GM12878 (cell line): ENCODE results near the gene SLC38A7. TPM values are rescaled to one million over a fixed set of nuclear protein-coding genes. Genes with fewer than 3 reads are reported as not detected.
A peak's percentile ranks its signal among the peaks of the same experiment; 100 is the strongest.

Experiments used
- ATAC-seq: fragments of 200-7000 bp; cut with Tn5 transposase; 3 replicates; pipeline ENCODE4 v1.9.1; 2020; ENCODE audit warnings: mild to moderate bottlenecking, moderate library complexity
- BruUV-seq: library from RNA; stranded (reverse); fragments of 400-500 nt; replicated peaks from 2 replicates; lab custom pipeline; 2021; lab: Mats Ljungman, UMichigan
- CTCF ChIA-PET: fragments of 300-600 bp; sonication (Branson Sonifier 250); formaldehyde crosslinking; extraction: SDS; loops from one replicate; lab custom pipeline; 2021; ENCODE audit warnings: inconsistent platforms; lab: Yijun Ruan, JAX
- POLR2A ChIA-PET: fragments of 350-600 bp; formaldehyde crosslinking; extraction: SDS; loops from one replicate; lab custom pipeline; 2021; ENCODE audit warnings: inconsistent platforms; lab: Charles Lee
- RAD21 ChIA-PET: fragments of 300-600 bp; sonication (Branson Sonifier 250); formaldehyde crosslinking; loops from one replicate; lab custom pipeline; 2023; ENCODE audit warnings: antibody characterized with exemption; ENCODE audit not compliant: unreplicated experiment; lab: Charles Lee
- SMC1A ChIA-PET: fragments of 300-600 bp; sonication (Branson Sonifier 250); formaldehyde crosslinking; loops from one replicate; lab custom pipeline; 2023; ENCODE audit not compliant: unreplicated experiment, uncharacterized antibody; lab: Charles Lee
- DNase-seq: peaks from one replicate; pipeline ENCODE4 v3.0.0-alpha.2; 2011; ENCODE audit warnings: low read depth, low spot score
- FAIRE-seq: peaks from 3 replicates; lab custom pipeline; 2011; peaks lifted over from hg19 to GRCh38; lab: Jason Lieb, UNC
- H2AFZ ChIP-seq: 2 replicates; pipeline ENCODE4 v1.6.0; 2011; ENCODE audit warnings: low read depth, low read length, control low read depth; ENCODE audit not compliant: control insufficient read depth
- H3K27ac ChIP-seq: 2 replicates; pipeline ENCODE4 v1.5.1; 2011; ENCODE audit warnings: control low read depth; ENCODE audit not compliant: control insufficient read depth, insufficient read depth
- H3K27me3 ChIP-seq, 2 experiments: replicated peaks in 1 of 2; 2 replicates each; pipeline versions ENCODE4 v1.6.0 to v1.6.1; 2011; ENCODE audit warnings: low read length in 1 of 2; ENCODE audit not compliant: control insufficient read depth in 2 of 2, insufficient read depth in 2 of 2
- H3K36me3 ChIP-seq, 2 experiments: 2 replicates each; pipeline ENCODE4 v1.5.1; 2011; ENCODE audit warnings: low read length in 1 of 2; ENCODE audit not compliant: control insufficient read depth in 2 of 2, insufficient read depth in 2 of 2
- H3K4me1 ChIP-seq: 2 replicates; pipeline ENCODE4 v1.6.1; 2011; ENCODE audit warnings: mild to moderate bottlenecking, low read length, moderate library complexity, mixed read lengths; ENCODE audit not compliant: control insufficient read depth, insufficient read depth
- H3K4me2 ChIP-seq: 2 replicates; pipeline ENCODE4 v1.6.0; 2011; ENCODE audit warnings: control low read depth; ENCODE audit not compliant: control insufficient read depth, insufficient read depth
- H3K4me3 ChIP-seq: fragments of 200-600 bp; sonication (generic); 2 replicates; pipeline ENCODE4 v1.5.1; 2016
- H3K79me2 ChIP-seq: 2 replicates; pipeline ENCODE4 v1.6.0; 2011; ENCODE audit warnings: low read length; ENCODE audit not compliant: control insufficient read depth, insufficient read depth
- H3K9ac ChIP-seq: 2 replicates; pipeline ENCODE4 v1.8.0; 2011; ENCODE audit warnings: low read length, control low read depth, mixed read lengths; ENCODE audit not compliant: control insufficient read depth, insufficient read depth
- H3K9me3 ChIP-seq: replicated peaks from 3 replicates; pipeline ENCODE4 v1.5.1; 2011; ENCODE audit warnings: mild to moderate bottlenecking, low read length; ENCODE audit not compliant: control insufficient read depth, insufficient read depth
- H4K20me1 ChIP-seq: 2 replicates; pipeline ENCODE4 v1.6.0; 2011; ENCODE audit not compliant: control insufficient read depth, insufficient read depth
- NR2C1 ChIP-seq: fragments of 450-650 bp; IDR thresholded peaks from 2 replicates; pipeline ENCODE4 v1.6.1; 2017; ENCODE audit warnings: antibody characterized with exemption, mild to moderate bottlenecking, moderate library complexity
- ZBTB11 ChIP-seq: fragments of 450-650 bp; formaldehyde crosslinking; IDR thresholded peaks from 2 replicates; pipeline ENCODE4 v1.5.0; 2022; ENCODE audit warnings: mild to moderate bottlenecking, missing genetic modification characterization
- WGBS: methylation state at CpG from one replicate; pipeline ENCODE4 v1.1.6; 2016; ENCODE audit warnings: low lambda C conversion rate; ENCODE audit not compliant: insufficient replicate concordance, insufficient coverage; ENCODE audit errors: missing lambda C conversion rate; 5-methylcytosine and 5-hydroxymethylcytosine counted together
- in situ Hi-C: fragments of 300-500 bp; cut with MboI; formaldehyde crosslinking; loops from 9 replicates; pipeline ENCODE4 v1.14.3; 2018; ENCODE audit warnings: mixed read lengths
- intact Hi-C: fragments of 100-400 bp; cut with micrococcal nuclease; formaldehyde crosslinking; loops from one replicate; pipeline ENCODE4 v1.14.2; 2022; ENCODE audit not compliant: unreplicated experiment
- polyA plus RNA-seq, 11 experiments: library from polyadenylated mRNA; depleted of rRNA in 4 of 11; unstranded in 6 of 11; stranded (reverse) in 5 of 11; fragments of >200 nt; fragmentation: Nextera tagmentation in 4 of 11; fragmentation: Illumina TruSeq in 1 of 11; extraction: Ambion mirVana in 4 of 11; extraction: Trizol in 1 of 11; gene quantifications; 1 replicate in 1 of 11; 2 replicates in 10 of 11; pipeline versions ENCODE4 v1.2.1 to v1.2.3, GENCODE V29; 2011 to 2016; ENCODE audit warnings: inconsistent platforms in 2 of 11, missing spikeins in 2 of 11, low read depth in 1 of 11
- total RNA-seq, 4 experiments: library from RNA; depleted of rRNA in 3 of 4; stranded (reverse); fragments of >200 nt in 3 of 4; fragmentation: Illumina TruSeq in 1 of 4; extraction: Trizol in 1 of 4; gene quantifications; 2 replicates each; pipeline versions ENCODE4 v1.2.1 to v1.2.3, GENCODE V29; 2013 to 2021
- TF ChIP-seq, protein P1 (sequence below): IDR thresholded peaks from 2 replicates; pipeline ENCODE4 v1.6.1; 2012; ENCODE audit warnings: low read length, inconsistent platforms

The SLC38A7 gene
- total and polyA plus RNA-seq, 10 of the 15 experiments (the other 5 are each of a cell fraction or from before 2014, with no cell fraction given), result 1.4 to 7.8 (median 4.7) TPM

GRCh38 chr16:58644108-58644507 is 40.5 kb downstream of the SLC38A7 start:
- H3K9me3 ChIP-seq, result no peaks in the 10 kb centered on the region
- no peak overlapping the region for H3K4me3 ChIP-seq
- ChIA-PET SMC1A (no interaction called here), POLR2A (no interaction called here), CTCF (no interaction called here)
- in situ Hi-C loops, result no loop called here
- BruUV-seq, result no TSS peak
- no peaks in the 10 kb centered on the region for H4K20me1 ChIP-seq
- intact Hi-C loops, result no loop called here
- no peaks in the 10 kb centered on the region for H3K4me1 ChIP-seq
- FAIRE-seq (no peak), ATAC-seq (no peak)
- H3K9ac ChIP-seq, result no peak overlapping the region
- H3K27ac ChIP-seq, result no peak overlapping the region
- no peaks in the 10 kb centered on the region for H3K79me2 ChIP-seq
- TF ChIP-seq ZBTB11, result no peak
- TF ChIP-seq, all 136 proteins: peak for 0
- H2AFZ ChIP-seq, result no peak overlapping the region
- no peaks in the 10 kb centered on the region for H3K27me3 ChIP-seq
- no peak for DNase-seq
- RAD21 ChIA-PET, result no interaction called here
- H3K4me2 ChIP-seq, result no peak overlapping the region
- 68% methylated on average over 5 of the region's 5 CpGs for WGBS
- no peaks in the 10 kb centered on the region for H3K36me3 ChIP-seq

GRCh38 chr16:58640949-58641348 is 43.6 kb downstream of the SLC38A7 start:
- no peaks in the 10 kb centered on the region for H3K9me3 ChIP-seq
- ATAC-seq, result no peak
- CTCF ChIA-PET, result interaction anchor here (1.0 kb wide), 1 partner anchor 20 kb away, joined by 4 read pairs; no protein-coding TSS in a partner anchor
- POLR2A ChIA-PET, result no interaction called here
- WGBS, result 45% methylated on average over 5 of the region's 5 CpGs
- no peaks in the 10 kb centered on the region for H3K36me3 ChIP-seq
- no TSS peak for BruUV-seq
- H3K27ac ChIP-seq, result no peak overlapping the region
- RAD21 ChIA-PET, result no interaction called here
- H3K4me2 ChIP-seq, result no peak overlapping the region
- no peak overlapping the region for H2AFZ ChIP-seq
- in situ Hi-C loops (no loop called here), intact Hi-C loops (no loop called here)
- no peak for FAIRE-seq
- H4K20me1 ChIP-seq, result no peaks in the 10 kb centered on the region
- no peak overlapping the region for H3K9ac ChIP-seq
- TF ChIP-seq, protein P1, sequence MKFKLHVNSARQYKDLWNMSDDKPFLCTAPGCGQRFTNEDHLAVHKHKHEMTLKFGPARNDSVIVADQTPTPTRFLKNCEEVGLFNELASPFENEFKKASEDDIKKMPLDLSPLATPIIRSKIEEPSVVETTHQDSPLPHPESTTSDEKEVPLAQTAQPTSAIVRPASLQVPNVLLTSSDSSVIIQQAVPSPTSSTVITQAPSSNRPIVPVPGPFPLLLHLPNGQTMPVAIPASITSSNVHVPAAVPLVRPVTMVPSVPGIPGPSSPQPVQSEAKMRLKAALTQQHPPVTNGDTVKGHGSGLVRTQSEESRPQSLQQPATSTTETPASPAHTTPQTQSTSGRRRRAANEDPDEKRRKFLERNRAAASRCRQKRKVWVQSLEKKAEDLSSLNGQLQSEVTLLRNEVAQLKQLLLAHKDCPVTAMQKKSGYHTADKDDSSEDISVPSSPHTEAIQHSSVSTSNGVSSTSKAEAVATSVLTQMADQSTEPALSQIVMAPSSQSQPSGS, result no peak
- TF ChIP-seq NR2C1, result peak; percentile 48
- H3K79me2 ChIP-seq, result no peaks in the 10 kb centered on the region
- H3K4me1 ChIP-seq, result no peaks in the 10 kb centered on the region
- H3K27me3 ChIP-seq, result no peaks in the 10 kb centered on the region; a peak in 1 of 4 replicates
- DNase-seq, result no peak
- H3K4me3 ChIP-seq, result no peak overlapping the region
- SMC1A ChIA-PET, result interaction anchor here (1.2 kb wide), 1 partner anchor 129 kb away, joined by 3 read pairs; no protein-coding TSS in a partner anchor
